Muscle of leg (tissue), 11 donors: ENCODE measurements around the gene GGCX. TPM values are rescaled to one million over a fixed set of nuclear protein-coding genes. Genes with fewer than 3 reads are reported as not detected.
"Not testable (repeated sequence)": the region's sequence is repeated elsewhere in the genome, so short reads cannot be mapped to it uniquely, and the experiment has no call there.

Experiments
- DNase-seq: peaks from one replicate; pipeline ENCODE4 v3.0.0; 2013
- H3K27ac ChIP-seq: one replicate; pipeline ENCODE4 v1.5.1; 2013; ENCODE audit warnings: mild to moderate bottlenecking, low read length, control low read depth
- H3K27me3 ChIP-seq: one replicate; pipeline ENCODE4 v1.6.1; 2013; ENCODE audit warnings: low read length; ENCODE audit not compliant: control insufficient read depth, insufficient read depth
- H3K36me3 ChIP-seq: one replicate; pipeline ENCODE4 v1.6.1; 2013; ENCODE audit warnings: low read length; ENCODE audit not compliant: control insufficient read depth, insufficient read depth
- H3K4me1 ChIP-seq: one replicate; pipeline ENCODE4 v1.6.1; 2013; ENCODE audit warnings: low read length; ENCODE audit not compliant: control insufficient read depth, insufficient read depth
- H3K4me3 ChIP-seq: one replicate; pipeline ENCODE4 v1.5.1; 2013; ENCODE audit warnings: low read length, control low read depth
- H3K9me3 ChIP-seq: replicated peaks from 2 replicates; pipeline ENCODE4 v1.6.1; 2013; ENCODE audit warnings: low read depth, low read length; ENCODE audit not compliant: control insufficient read depth
- WGBS: methylation state at CpG from one replicate; pipeline ENCODE4 v1.1.5; 2013; ENCODE audit warnings: missing lambda C conversion rate; ENCODE audit not compliant: insufficient coverage; 5-methylcytosine and 5-hydroxymethylcytosine counted together
- polyA plus RNA-seq, 8 donors: library from polyadenylated mRNA; unstranded; fragments of 120-200 nt; gene quantifications; one replicate each; pipeline versions ENCODE4 v1.2.1 to v1.2.3, GENCODE V29; 2013; ENCODE audit warnings: inconsistent platforms in 1 of 8, low replicate concordance in 1 of 8; ENCODE audit not compliant: insufficient read length in 8 of 8, insufficient read depth in 1 of 8
- total RNA-seq: library from RNA; stranded (reverse); fragments of 120-200 nt; gene quantifications from one replicate; pipeline ENCODE4 v1.2.4, GENCODE V29; 2013

The GGCX gene
- total and polyA plus RNA-seq, 9 donors = 16.5 to 26.2 (median 21.4) TPM

GRCh38 chr2:85544254-85544691 lies 17.0 kb downstream of the GGCX start:
- not testable (repeated sequence) for H3K4me3 ChIP-seq, H3K27ac ChIP-seq, H3K9me3 ChIP-seq, DNase-seq, H3K4me1 ChIP-seq, H3K27me3 ChIP-seq
- peaks cover 78% of the 10 kb centered on the region for H3K36me3 ChIP-seq
- WGBS = no CpG with 5 or more reads among the region's 3 CpGs

GRCh38 chr2:85542777-85543176 lies 18.5 kb downstream of the GGCX start:
- H3K36me3 ChIP-seq = peaks cover 71% of the 10 kb centered on the region
- H3K4me1 ChIP-seq = peaks cover 11% of the 10 kb centered on the region
- H3K27ac ChIP-seq = no peak overlapping the region

DNA sequence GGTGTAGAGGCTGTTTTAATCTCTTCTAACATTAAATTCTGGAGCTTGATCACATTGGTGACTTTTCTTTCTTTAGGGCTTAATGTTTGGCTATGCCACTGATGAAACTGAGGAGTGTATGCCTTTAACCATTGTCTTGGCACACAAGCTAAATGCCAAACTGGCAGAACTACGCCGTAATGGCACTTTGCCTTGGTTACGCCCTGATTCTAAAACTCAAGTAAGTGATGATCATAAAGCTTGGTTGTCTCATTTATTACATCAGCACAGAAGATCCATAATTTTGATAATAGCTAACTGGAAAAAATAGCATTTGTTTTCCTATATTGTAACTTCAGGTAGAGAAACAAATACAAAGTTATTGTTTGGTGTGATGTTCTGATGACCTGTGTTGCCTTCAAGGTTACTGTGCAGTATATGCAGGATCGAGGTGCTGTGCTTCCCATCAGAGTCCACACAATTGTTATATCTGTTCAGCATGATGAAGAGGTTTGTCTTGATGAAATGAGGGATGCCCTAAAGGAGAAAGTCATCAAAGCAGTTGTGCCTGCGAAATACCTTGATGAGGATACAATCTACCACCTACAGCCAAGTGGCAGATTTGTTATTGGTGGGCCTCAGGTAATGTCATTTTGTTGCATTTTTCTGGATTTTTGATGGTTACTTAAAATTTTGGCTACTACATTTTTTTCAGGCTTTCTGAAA lies 19.4 kb downstream of the GGCX start:
- Histone ChIP-seq H3K27ac (no peak overlapping the region), H3K4me3 (no peak overlapping the region), H3K27me3 (no peaks in the 10 kb centered on the region), H3K4me1 (peaks cover 19% of the 10 kb centered on the region), H3K36me3 (peaks cover 63% of the 10 kb centered on the region), H3K9me3 (no peaks in the 10 kb centered on the region)
- no CpG with 5 or more reads among the region's 5 CpGs for WGBS
- no peak for DNase-seq

More at GRCh38 chr2:85542777-85543176, 18.5 kb downstream of the GGCX start:
- no peaks in the 10 kb centered on the region for H3K9me3 ChIP-seq
- no peaks in the 10 kb centered on the region for H3K27me3 ChIP-seq
- no peak overlapping the region for H3K4me3 ChIP-seq
- DNase-seq = no peak
- WGBS = 90% methylated on average over 2 of the region's 4 CpGs

GRCh38 chr2:85541262-85541661 lies 20.0 kb downstream of the GGCX start:
- Histone ChIP-seq H3K4me1 (peaks cover 19% of the 10 kb centered on the region), H3K27ac (no peak overlapping the region)

GRCh38 chr2:85540133-85540648 lies 21.1 kb downstream of the GGCX start:
- Histone ChIP-seq H3K4me1 (peaks cover 19% of the 10 kb centered on the region), H3K27me3 (no peaks in the 10 kb centered on the region), H3K27ac (peak overlapping the region; percentile 96), H3K36me3 (peaks cover 47% of the 10 kb centered on the region), H3K4me3 (peak overlapping the region; percentile 94), H3K9me3 (no peaks in the 10 kb centered on the region)
- 0% methylated on average over 5 of the region's 11 CpGs for WGBS
- no peak for DNase-seq

More at GRCh38 chr2:85541262-85541661, 20.0 kb downstream of the GGCX start:
- Histone ChIP-seq H3K4me3 (peak overlapping the region; percentile 94), H3K36me3 (peaks cover 57% of the 10 kb centered on the region), H3K27me3 (no peaks in the 10 kb centered on the region), H3K9me3 (no peaks in the 10 kb centered on the region)
- no peak for DNase-seq
- 79% methylated on average over 2 of the region's 4 CpGs for WGBS

- WGBS = under 1% methylated on average over 41 of the region's 67 CpGs
- peak; percentile 91 for DNase-seq
- H3K4me3 ChIP-seq = peak overlapping the region; percentile 94
Measured at GRCh38 chr2:85539361-85540132, 21.7 kb downstream of the GGCX start.

GRCh38 chr2:85538507-85539360 lies 22.6 kb downstream of the GGCX start, which contains the start of gene MAT2A:
Gene MAT2A (plus strand): TSS chr2:85539168. CDS start chr2:85539288, 120 bp downstream.
- H3K27ac ChIP-seq = peak within 1 kb of the TSS; percentile 98
- H3K4me1 ChIP-seq = peaks cover 19% of the 10 kb centered on the region
- H3K4me3 ChIP-seq = peak within 1 kb of the TSS; percentile 94
- H3K27me3 ChIP-seq = no peaks in the 10 kb centered on the region
- DNase-seq = peak; percentile 98
- H3K36me3 ChIP-seq = peaks cover 34% of the 10 kb centered on the region
- no peaks in the 10 kb centered on the region for H3K9me3 ChIP-seq
- WGBS = under 1% methylated on average over 91 of the region's 92 CpGs

More at GRCh38 chr2:85539361-85540132, 21.7 kb downstream of the GGCX start:
- Histone ChIP-seq H3K36me3 (peaks cover 42% of the 10 kb centered on the region), H3K27ac (peak overlapping the region; percentile 96), H3K9me3 (no peaks in the 10 kb centered on the region), H3K4me1 (peaks cover 19% of the 10 kb centered on the region), H3K27me3 (no peaks in the 10 kb centered on the region)

- Histone ChIP-seq H3K4me1 (peaks cover 19% of the 10 kb centered on the region), H3K36me3 (peaks cover 25% of the 10 kb centered on the region), H3K9me3 (no peaks in the 10 kb centered on the region), H3K27me3 (no peaks in the 10 kb centered on the region), H3K27ac (peak overlapping the region; percentile 98), H3K4me3 (peak overlapping the region; percentile 94)
- WGBS = under 1% methylated on average over 28 of the region's 35 CpGs
- peak; percentile 69 for DNase-seq
Measured at GRCh38 chr2:85537600-85538506, 23.4 kb downstream of the GGCX start.

DNA sequence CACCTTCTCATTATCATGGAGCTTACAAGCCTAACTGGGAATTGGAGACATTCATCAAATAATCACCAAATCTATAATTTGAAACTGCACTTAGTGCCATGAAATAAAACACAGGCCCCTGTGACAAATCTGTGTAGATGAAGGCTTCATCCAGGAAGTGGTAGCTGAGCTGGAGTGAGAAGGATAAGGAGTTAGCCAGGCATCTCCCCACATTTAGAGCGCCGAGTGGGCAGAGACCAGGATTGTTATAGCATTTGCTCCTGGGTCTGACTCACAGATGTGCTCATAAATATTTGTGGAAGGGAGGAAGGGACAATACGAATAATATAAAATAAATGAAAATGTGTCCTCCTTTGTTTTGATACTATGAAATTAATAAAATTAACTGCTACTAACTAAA lies 24.8 kb downstream of the GGCX start:
- Histone ChIP-seq H3K36me3 (peaks cover 12% of the 10 kb centered on the region), H3K4me1 (peaks cover 15% of the 10 kb centered on the region), H3K9me3 (no peaks in the 10 kb centered on the region), H3K4me3 (no peak overlapping the region), H3K27ac (no peak overlapping the region), H3K27me3 (no peaks in the 10 kb centered on the region)
- DNase-seq = no peak
- WGBS = no CpG with 5 or more reads among the region's 3 CpGs
